Loucy (cell line): Measurements from ENCODE around the gene AMPH.

ENCODE experiments used
- CTCF ChIP-seq: fragments of 200-600 bp; sonication (generic); conservative IDR thresholded peaks from 2 replicates; pipeline ENCODE4 v1.5.1; 2014; ENCODE audit warnings: mild to moderate bottlenecking, antibody characterized with exemption, low read length
- EZH2phosphoT487 ChIP-seq: fragments of 200-600 bp; IDR thresholded peaks from 2 replicates; pipeline ENCODE4 v1.6.1; 2018; ENCODE audit warnings: antibody characterized with exemption, mild to moderate bottlenecking, moderate library complexity, borderline replicate concordance

DNA sequence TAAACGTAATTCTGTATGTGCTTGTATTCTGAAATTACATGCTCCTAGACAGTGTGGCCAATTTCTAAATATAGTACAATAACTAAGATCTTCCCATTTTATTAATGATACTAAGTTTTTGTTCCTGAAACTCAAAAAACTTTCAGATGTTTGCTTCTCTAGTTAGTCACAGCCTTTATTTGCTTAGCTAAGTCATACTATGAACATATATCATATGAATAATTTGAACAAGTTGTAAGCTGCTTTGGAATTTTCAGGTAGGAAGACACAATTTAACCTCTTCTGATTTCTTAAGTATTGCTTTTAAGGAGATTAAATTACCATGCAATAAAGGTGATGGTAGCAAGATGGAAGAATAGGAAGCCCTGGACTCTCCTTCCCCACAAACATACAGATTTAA lies 148.7 kb downstream of the AMPH start:
- TF ChIP-seq CTCF (no peak), EZH2phosphoT487 (no peak)
